Activated naive CD8-positive, alpha-beta T cell (primary cell): ENCODE measurements around the gene CLBA1.
A peak's percentile ranks its signal among the peaks of the same experiment; 100 is the strongest.

Experiments used
- H3K27ac Mint-ChIP-seq: one replicate; pipeline ENCODE4 v1.8.0; 2021; ENCODE audit warnings: mixed read lengths
- H3K27me3 Mint-ChIP-seq: one replicate; pipeline ENCODE4 v1.8.0; 2021; ENCODE audit warnings: mixed read lengths
- H3K36me3 Mint-ChIP-seq: one replicate; pipeline ENCODE4 v1.8.0; 2021; ENCODE audit warnings: mixed read lengths
- H3K4me1 Mint-ChIP-seq: one replicate; pipeline ENCODE4 v1.8.0; 2021; ENCODE audit warnings: low read depth, mixed read lengths
- H3K4me3 Mint-ChIP-seq: one replicate; pipeline ENCODE4 v1.8.0; 2021; ENCODE audit warnings: mild to moderate bottlenecking, mixed read lengths
- H3K9me3 Mint-ChIP-seq: one replicate; pipeline ENCODE4 v1.8.0; 2021; ENCODE audit warnings: low read depth, mixed read lengths

Gene CLBA1

DNA sequence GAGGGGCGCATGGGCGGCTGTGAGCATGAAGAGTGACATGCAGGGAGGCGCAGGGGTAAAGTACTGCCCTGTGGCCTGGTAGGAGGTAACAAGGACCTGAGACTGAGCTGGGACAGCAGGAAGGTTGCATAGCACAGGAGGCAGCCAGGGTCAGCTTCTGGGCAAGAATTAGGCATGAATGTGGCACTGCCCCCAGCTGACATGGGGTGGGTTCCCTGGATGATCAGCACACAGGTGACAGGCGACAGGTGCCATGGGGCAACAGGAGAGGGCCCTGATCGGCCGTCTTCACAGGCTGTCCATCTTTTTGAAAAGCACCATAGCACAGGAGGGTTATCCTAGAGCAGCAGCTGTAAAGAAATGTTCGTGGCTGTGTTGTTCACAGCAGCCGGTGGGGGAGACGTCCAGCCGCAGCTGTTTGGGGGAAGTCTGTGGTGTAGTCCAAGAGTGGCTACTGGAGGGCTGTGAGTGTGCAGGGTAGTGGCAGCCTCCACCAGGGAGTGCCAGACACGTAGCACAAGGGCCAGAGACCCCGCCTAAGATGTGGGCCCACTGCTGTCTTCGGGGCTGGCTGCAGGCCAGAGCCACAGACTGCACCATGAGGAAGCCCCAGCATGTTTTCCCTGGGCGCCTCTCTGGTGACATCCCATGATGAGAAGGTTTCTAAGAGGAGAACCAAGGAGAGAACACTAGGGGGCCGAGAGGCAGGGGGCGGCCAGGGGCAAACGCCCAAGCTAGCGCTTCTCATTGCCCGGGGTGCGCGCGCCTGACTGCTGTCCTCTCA is 8.4 kb downstream of the CLBA1 start:
- no peaks in the 10 kb centered on the region for H3K27me3 Mint-ChIP-seq
- H3K4me3 Mint-ChIP-seq: no peak overlapping the region
- no peaks in the 10 kb centered on the region for H3K4me1 Mint-ChIP-seq
- H3K27ac Mint-ChIP-seq: no peak overlapping the region
- no peaks in the 10 kb centered on the region for H3K9me3 Mint-ChIP-seq
- H3K36me3 Mint-ChIP-seq: no peaks in the 10 kb centered on the region

DNA sequence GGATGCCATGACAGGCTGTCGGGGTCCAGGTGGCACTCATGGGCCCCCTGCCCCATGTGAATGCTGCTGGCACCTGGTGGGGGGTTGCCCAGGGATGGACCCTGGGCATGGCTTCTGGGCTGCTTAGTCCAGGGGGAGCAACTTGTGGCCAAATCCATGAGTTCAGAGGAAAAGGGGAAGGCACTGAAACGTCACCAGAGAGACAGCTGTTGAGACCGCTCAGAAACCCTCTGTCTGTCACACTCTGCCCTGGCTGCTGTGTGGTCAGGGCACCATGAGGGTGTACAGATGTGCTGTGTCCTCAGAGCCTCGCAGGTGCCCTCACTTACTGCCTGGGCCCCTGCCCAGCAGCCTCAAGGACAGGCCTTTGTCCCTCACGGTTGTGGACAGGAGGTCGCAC is 9.4 kb downstream of the CLBA1 start:
- Mint-ChIP-seq H3K27me3 (no peaks in the 10 kb centered on the region), H3K4me1 (no peaks in the 10 kb centered on the region), H3K36me3 (peaks cover 2% of the 10 kb centered on the region), H3K27ac (no peak overlapping the region), H3K9me3 (no peaks in the 10 kb centered on the region), H3K4me3 (no peak overlapping the region)

DNA sequence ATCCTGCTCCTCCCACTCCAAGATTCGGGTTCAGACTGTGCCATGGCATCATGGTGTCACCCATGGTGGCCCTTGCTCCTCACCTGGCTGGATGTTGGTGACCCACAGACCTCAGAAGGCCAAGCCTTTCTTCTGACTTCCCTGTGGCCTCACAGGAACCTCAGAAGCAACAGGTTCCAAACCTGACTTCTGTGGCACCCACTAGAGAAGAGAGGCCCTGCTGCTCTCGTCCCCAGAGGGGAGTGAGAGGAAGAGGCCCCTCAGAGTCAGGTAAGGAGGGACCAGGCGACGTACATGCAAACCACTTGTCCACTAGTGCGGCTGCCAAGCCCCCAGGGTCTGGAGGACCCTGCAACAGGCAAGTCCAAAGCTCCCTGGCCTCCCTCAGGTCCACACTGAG is 10.4 kb downstream of the CLBA1 start:
- H3K27me3 Mint-ChIP-seq: no peaks in the 10 kb centered on the region
- no peak overlapping the region for H3K4me3 Mint-ChIP-seq
- no peaks in the 10 kb centered on the region for H3K4me1 Mint-ChIP-seq
- peaks cover 2% of the 10 kb centered on the region for H3K36me3 Mint-ChIP-seq
- no peak overlapping the region for H3K27ac Mint-ChIP-seq
- no peaks in the 10 kb centered on the region for H3K9me3 Mint-ChIP-seq

DNA sequence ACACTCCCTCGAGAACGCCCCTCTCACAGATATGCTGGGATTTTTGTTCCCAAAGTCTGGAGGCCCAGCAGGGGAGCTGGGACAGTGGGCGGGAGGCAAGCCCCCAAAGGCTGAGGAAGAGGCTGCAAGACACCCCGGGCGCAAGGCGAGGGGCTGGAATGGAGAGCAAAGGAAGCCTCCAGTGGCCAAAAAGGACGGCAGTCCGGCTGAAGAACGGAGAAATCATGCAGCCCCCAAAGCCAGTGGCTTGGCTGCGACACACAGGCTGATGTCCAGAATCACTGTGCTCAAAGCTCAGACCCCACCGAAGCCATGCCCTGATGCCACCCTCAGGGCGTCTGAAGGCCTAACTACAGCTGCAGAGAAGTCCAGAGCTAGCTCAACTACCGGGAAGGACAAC is 10.9 kb downstream of the CLBA1 start:
- Mint-ChIP-seq H3K36me3 (peaks cover 2% of the 10 kb centered on the region), H3K9me3 (no peaks in the 10 kb centered on the region), H3K4me1 (no peaks in the 10 kb centered on the region), H3K4me3 (no peak overlapping the region), H3K27ac (no peak overlapping the region), H3K27me3 (no peaks in the 10 kb centered on the region)

DNA sequence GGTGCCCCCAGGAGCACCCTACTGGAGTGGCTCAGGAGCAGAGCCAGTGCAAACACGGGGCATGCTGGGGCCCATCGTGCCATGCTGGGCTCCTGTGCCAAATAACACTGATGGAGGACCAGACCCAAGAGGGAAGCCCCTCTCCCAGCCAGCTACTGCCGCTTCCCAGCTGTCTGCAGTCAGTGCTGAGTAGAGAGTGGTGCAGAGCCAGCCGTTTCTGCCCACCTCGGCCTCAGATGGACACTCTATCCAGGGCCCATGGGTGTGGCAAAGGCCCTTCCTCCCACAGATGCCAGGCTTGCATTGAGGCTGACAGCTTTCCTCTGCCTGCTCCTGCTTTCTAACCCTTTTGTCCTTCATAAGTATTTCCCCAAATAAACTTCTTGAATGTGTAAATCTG is 13.2 kb downstream of the CLBA1 start:
- H3K27me3 Mint-ChIP-seq: no peaks in the 10 kb centered on the region
- H3K4me1 Mint-ChIP-seq: no peaks in the 10 kb centered on the region
- peaks cover 2% of the 10 kb centered on the region for H3K36me3 Mint-ChIP-seq
- H3K9me3 Mint-ChIP-seq: no peaks in the 10 kb centered on the region
- no peak overlapping the region for H3K4me3 Mint-ChIP-seq
- no peak overlapping the region for H3K27ac Mint-ChIP-seq

- H3K27me3 Mint-ChIP-seq: no peaks in the 10 kb centered on the region
- no peak overlapping the region for H3K4me3 Mint-ChIP-seq
- H3K27ac Mint-ChIP-seq: no peak overlapping the region
- H3K36me3 Mint-ChIP-seq: peaks cover 2% of the 10 kb centered on the region
- no peaks in the 10 kb centered on the region for H3K4me1 Mint-ChIP-seq
- no peaks in the 10 kb centered on the region for H3K9me3 Mint-ChIP-seq
These were observed 13.8 kb downstream of the CLBA1 start for GRCh38 chr14:104999361-104999760.

GRCh38 chr14:105005329-105005928 is 19.8 kb downstream of the CLBA1 start:
- Mint-ChIP-seq H3K4me3 (no peak overlapping the region), H3K9me3 (no peaks in the 10 kb centered on the region), H3K27ac (no peak overlapping the region), H3K27me3 (no peaks in the 10 kb centered on the region), H3K4me1 (no peaks in the 10 kb centered on the region), H3K36me3 (no peaks in the 10 kb centered on the region)

DNA sequence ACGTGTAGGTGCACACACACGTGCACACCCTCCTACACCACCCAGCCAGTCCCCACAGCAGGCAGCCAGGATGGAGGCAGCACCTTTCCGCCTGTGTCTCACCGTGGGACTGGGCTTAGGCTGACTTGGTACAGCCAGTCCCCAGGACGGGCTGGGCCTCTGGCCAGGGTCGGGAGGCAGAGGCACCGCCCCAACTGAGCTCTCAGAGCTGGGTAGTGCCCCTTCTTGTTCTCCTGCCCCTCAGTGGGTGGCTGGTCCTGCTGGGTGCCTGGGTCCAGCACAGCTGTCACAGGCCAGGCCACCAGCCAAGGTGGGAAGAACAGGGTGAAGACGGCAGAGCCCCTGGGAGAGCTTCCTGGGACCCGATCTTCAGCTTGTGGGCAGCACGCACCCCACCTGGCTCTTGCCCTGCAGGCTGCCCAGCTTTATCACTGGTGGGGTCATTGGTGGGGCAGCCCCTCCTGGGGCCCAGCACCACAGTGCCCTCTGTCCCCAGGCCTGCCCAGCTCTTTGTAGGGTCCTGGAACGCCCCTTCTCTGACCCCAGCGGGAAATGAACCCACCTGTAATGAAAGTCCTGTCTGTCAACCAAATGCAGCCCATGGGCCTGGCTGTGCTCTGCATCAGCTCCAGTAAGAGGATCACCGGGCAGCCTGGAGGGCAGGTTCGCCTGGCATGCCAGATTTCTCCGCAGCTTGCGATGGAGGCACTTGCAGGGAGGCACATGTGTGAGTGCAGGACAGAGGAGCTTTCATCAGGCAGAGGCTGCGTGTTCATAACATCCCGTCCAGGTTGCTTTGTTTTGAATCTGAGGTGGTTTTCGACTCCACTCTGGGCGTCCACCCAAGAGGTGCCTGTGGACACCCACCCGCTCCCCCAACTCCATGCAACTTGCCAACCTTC is 20.6 kb downstream of the CLBA1 start:
- Mint-ChIP-seq H3K27me3 (no peaks in the 10 kb centered on the region), H3K4me3 (no peak overlapping the region), H3K9me3 (no peaks in the 10 kb centered on the region), H3K36me3 (no peaks in the 10 kb centered on the region), H3K27ac (no peak overlapping the region), H3K4me1 (no peaks in the 10 kb centered on the region)

- no peaks in the 10 kb centered on the region for H3K9me3 Mint-ChIP-seq
- H3K36me3 Mint-ChIP-seq: no peaks in the 10 kb centered on the region
- H3K27ac Mint-ChIP-seq: no peak overlapping the region
- no peak overlapping the region for H3K4me3 Mint-ChIP-seq
- H3K27me3 Mint-ChIP-seq: no peaks in the 10 kb centered on the region
- H3K4me1 Mint-ChIP-seq: peaks cover 3% of the 10 kb centered on the region
These were observed 21.4 kb downstream of the CLBA1 start for GRCh38 chr14:105006831-105007592.

DNA sequence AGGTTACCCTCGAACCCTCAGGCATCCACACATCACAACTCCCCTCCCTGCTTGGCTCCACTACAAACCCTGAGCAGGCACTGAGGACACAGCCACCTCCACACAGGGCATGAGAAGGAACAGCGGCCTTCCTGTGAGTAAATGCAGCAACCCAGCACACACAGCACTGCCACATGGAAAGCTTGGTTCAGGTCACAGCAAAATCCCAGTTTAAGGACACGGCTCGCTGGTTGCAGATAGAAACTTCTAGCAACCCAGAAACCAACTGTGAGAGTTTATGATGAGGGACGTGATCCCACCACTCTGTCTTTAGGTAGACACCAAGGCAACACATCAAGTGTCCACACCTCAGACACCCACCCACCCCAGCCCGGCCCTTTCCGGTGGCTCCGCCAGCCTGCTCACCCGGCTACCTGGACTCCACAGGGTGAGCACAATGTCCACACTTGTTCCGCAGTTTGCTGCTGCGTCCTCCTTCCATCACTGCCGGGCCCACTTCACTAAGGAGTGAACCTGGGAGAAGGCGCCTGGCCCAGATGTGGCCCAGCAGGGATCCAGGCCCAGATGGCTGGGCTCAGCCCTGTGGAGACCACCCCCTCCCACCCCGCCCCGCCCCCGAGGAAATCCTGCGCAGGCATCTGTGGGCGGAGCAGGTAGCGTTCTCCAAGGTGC is 22.1 kb downstream of the CLBA1 start:
- no peaks in the 10 kb centered on the region for H3K27me3 Mint-ChIP-seq
- H3K4me1 Mint-ChIP-seq: peaks cover 3% of the 10 kb centered on the region
- no peak overlapping the region for H3K27ac Mint-ChIP-seq
- no peak overlapping the region for H3K4me3 Mint-ChIP-seq
- no peaks in the 10 kb centered on the region for H3K36me3 Mint-ChIP-seq
- no peaks in the 10 kb centered on the region for H3K9me3 Mint-ChIP-seq

DNA sequence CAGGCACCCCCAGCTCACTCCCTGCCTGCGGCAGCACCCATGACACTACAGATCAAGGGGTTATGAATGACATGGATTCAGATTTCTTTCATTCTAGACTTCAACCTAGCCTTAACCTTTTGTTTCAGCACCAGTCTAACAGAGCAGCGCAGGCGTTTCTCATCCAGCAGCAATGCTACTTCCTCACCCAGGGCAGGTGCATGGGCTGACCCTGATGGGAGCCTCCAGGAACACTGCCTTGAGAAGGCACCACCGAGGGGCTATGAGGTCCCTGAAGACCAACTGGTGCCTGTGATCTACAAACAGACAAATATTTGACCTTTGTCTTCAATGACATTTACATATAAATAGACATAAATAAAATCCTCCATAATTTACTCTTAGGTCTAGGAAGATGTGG is 24.5 kb downstream of the CLBA1 start:
- no peaks in the 10 kb centered on the region for H3K9me3 Mint-ChIP-seq
- peaks cover 22% of the 10 kb centered on the region for H3K4me1 Mint-ChIP-seq
- H3K4me3 Mint-ChIP-seq: no peak overlapping the region
- H3K36me3 Mint-ChIP-seq: no peaks in the 10 kb centered on the region
- no peaks in the 10 kb centered on the region for H3K27me3 Mint-ChIP-seq
- peak overlapping the region; percentile 50 for H3K27ac Mint-ChIP-seq

- Mint-ChIP-seq H3K9me3 (no peaks in the 10 kb centered on the region), H3K36me3 (no peaks in the 10 kb centered on the region), H3K27me3 (no peaks in the 10 kb centered on the region), H3K27ac (no peak overlapping the region), H3K4me1 (peaks cover 27% of the 10 kb centered on the region), H3K4me3 (no peak overlapping the region)
These were observed 25.3 kb downstream of the CLBA1 start for GRCh38 chr14:105010891-105011291.

DNA sequence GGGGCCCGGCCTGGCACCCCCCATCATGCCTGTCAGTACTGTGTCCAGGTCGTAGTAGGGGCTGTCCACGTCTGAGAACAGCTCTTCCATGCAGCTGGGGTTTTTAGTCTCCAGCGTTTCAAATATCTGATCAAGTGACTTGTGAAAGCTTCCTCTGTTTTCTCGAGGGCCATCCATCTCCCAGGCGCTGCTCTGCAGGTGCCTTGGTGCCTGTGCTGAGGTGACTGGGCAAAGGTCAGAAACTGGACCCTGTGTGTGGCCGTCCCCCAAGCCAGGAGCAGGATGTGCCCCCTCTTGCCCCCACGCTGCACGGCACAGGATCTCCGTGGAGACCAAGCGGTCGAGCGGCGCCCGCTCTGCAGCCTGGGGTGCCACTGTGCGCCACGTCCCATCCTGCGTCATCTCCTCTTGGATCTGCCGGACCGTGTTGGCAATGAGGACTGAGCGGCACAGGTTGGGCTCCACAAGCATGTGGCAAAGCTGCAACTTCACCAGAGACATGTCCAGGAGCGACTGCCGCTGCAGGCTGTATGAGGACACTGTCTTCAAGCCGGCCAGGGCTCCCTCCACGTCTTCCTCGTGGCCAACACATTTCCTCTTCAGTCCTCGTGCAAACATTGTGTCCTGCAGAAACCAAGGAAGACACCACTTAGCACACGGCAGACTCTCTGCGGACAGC is 25.9 kb downstream of the CLBA1 start:
- H3K36me3 Mint-ChIP-seq: peaks cover 3% of the 10 kb centered on the region

More for the DNA sequence above, 25.9 kb downstream of the CLBA1 start:
- Mint-ChIP-seq H3K9me3 (no peaks in the 10 kb centered on the region), H3K4me3 (no peak overlapping the region), H3K27ac (no peak overlapping the region), H3K4me1 (peaks cover 33% of the 10 kb centered on the region), H3K27me3 (no peaks in the 10 kb centered on the region)
